HL-60/S4 treated with retinoic acid at 250 ng/mL for 4 days and 3 days (cell line): ENCODE data around the gene OS9.
"Not testable (repeated sequence)": the region's sequence is repeated elsewhere in the genome, so short reads cannot be mapped to it uniquely, and the experiment has no call there.

ENCODE experiments used
- in situ Hi-C: fragments of 300-500 bp; cut with MboI; formaldehyde crosslinking; loops from 2 replicates; pipeline ENCODE4 v1.7.0; 2022; ENCODE audit warnings: low sequenced_read_pairs

The OS9 gene

GRCh38 chr12:57694459-57695019 lies 607 bp downstream of the OS9 start:
- in situ Hi-C loops, result no loop called here

- in situ Hi-C loops, result no loop called here
These were observed 2.0 kb downstream of the OS9 start for GRCh38 chr12:57695770-57696432.

GRCh38 chr12:57697076-57697475 lies 3.1 kb downstream of the OS9 start:
- in situ Hi-C loops, result no loop called here

- in situ Hi-C loops, result no loop called here
These were observed 4.5 kb downstream of the OS9 start for GRCh38 chr12:57698414-57698813.

GRCh38 chr12:57700317-57700716 lies 6.4 kb downstream of the OS9 start:
- in situ Hi-C loops, result no loop called here

- in situ Hi-C loops, result no loop called here
These were observed 13.3 kb downstream of the OS9 start for GRCh38 chr12:57707250-57707649.

GRCh38 chr12:57708296-57708695 lies 14.4 kb downstream of the OS9 start:
- in situ Hi-C loops, result no loop called here

GRCh38 chr12:57712701-57713100 lies 18.8 kb downstream of the OS9 start:
- in situ Hi-C loops, result no loop called here

GRCh38 chr12:57713209-57713608 lies 19.3 kb downstream of the OS9 start:
- in situ Hi-C loops, result no loop called here

- in situ Hi-C loops, result not testable (repeated sequence)
These were observed 21.3 kb downstream of the OS9 start for GRCh38 chr12:57715036-57715748.

- in situ Hi-C loops, result no loop called here
These were observed 21.9 kb downstream of the OS9 start for GRCh38 chr12:57715786-57716185.

GRCh38 chr12:57716305-57716704 lies 22.4 kb downstream of the OS9 start:
- in situ Hi-C loops, result no loop called here

GRCh38 chr12:57717131-57717530 lies 23.2 kb downstream of the OS9 start:
- in situ Hi-C loops, result no loop called here

- in situ Hi-C loops, result no loop called here
These were observed 24.1 kb downstream of the OS9 start for GRCh38 chr12:57717846-57718640.

GRCh38 chr12:57718641-57719528 lies 25.0 kb downstream of the OS9 start:
- in situ Hi-C loops, result no loop called here

GRCh38 chr12:57719777-57720605 lies 26.1 kb downstream of the OS9 start:
- in situ Hi-C loops, result no loop called here

GRCh38 chr12:57720606-57721595 lies 27.0 kb downstream of the OS9 start:
- in situ Hi-C loops, result no loop called here

- in situ Hi-C loops, result not testable (repeated sequence)
These were observed 28.1 kb downstream of the OS9 start for GRCh38 chr12:57721846-57722608.
